HFF-Myc (cell line): ENCODE results near the gene MED8.
A peak's percentile ranks its signal among the peaks of the same experiment; 100 is the strongest.

Experiments used
- DNase-seq: peaks from one replicate; pipeline ENCODE4 v3.0.0-alpha.2; 2011; ENCODE audit warnings: low read depth; ENCODE audit errors: extremely low read depth
- H3K4me3 ChIP-seq: replicated peaks from 2 replicates; pipeline ENCODE4 v1.5.1; 2011; ENCODE audit warnings: low read depth, mild to moderate bottlenecking, control low read depth, low read length
- TF ChIP-seq, protein P1 (sequence below): IDR thresholded peaks from 2 replicates; pipeline ENCODE4 v1.5.1; 2012; ENCODE audit warnings: mild to moderate bottlenecking, low read depth, low read length, control low read depth; ENCODE audit errors: missing control alignments

MED8 gene

DNA sequence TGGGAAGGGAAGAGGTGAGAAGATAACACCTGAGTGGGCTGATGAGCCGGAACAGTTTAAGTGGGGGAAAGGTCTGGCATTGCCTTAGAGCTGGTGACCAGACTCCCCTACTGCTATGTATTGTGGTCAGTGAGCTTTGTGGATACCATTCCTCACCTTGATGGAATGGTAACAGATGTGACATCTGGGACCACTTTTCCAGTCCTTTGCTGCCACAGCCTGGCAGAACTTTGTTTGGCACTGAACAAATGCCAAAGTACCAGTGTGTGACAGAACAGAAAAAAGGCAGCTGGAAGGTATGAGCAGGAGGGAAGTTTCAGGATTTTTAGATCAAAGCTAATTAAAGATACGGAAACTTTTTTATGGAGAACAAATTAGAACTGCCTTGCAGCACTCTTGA lies 6.2 kb downstream of the MED8 start:
- H3K4me3 ChIP-seq: no peak overlapping the region
- TF ChIP-seq, protein P1, sequence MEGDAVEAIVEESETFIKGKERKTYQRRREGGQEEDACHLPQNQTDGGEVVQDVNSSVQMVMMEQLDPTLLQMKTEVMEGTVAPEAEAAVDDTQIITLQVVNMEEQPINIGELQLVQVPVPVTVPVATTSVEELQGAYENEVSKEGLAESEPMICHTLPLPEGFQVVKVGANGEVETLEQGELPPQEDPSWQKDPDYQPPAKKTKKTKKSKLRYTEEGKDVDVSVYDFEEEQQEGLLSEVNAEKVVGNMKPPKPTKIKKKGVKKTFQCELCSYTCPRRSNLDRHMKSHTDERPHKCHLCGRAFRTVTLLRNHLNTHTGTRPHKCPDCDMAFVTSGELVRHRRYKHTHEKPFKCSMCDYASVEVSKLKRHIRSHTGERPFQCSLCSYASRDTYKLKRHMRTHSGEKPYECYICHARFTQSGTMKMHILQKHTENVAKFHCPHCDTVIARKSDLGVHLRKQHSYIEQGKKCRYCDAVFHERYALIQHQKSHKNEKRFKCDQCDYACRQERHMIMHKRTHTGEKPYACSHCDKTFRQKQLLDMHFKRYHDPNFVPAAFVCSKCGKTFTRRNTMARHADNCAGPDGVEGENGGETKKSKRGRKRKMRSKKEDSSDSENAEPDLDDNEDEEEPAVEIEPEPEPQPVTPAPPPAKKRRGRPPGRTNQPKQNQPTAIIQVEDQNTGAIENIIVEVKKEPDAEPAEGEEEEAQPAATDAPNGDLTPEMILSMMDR: peak; percentile 17
- no peak for DNase-seq

GRCh38 chr1:43382027-43382779 lies 7.4 kb downstream of the MED8 start:
- TF ChIP-seq, protein P1: no peak
- DNase-seq: no peak
- H3K4me3 ChIP-seq: no peak overlapping the region

GRCh38 chr1:43381612-43382011 lies 8.0 kb downstream of the MED8 start:
- H3K4me3 ChIP-seq: no peak overlapping the region
- DNase-seq: no peak
- TF ChIP-seq, protein P1: no peak

DNA sequence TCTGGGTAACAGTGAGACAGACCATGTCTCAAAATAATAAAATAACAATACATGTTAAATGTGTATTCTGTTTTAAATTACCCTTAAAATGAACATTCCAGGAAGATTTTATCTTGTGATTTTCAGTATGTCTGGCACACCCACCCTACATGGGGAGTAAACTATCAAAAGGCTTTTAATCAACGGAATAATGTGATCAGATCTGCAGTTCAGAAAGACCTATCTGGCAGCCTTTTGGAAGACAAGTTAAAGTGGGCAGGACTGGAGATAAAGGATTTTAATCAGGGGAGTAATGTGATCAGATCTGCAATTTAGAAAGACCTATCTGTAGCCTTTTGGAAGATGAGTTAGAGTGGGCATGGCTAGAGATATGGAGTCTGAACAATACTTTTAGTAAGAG lies 10.1 kb downstream of the MED8 start:
- TF ChIP-seq, protein P1: no peak
- no peak for DNase-seq
- no peak overlapping the region for H3K4me3 ChIP-seq

GRCh38 chr1:43377831-43378230 lies 11.8 kb downstream of the MED8 start:
- TF ChIP-seq, protein P1: no peak
- DNase-seq: no peak

DNA sequence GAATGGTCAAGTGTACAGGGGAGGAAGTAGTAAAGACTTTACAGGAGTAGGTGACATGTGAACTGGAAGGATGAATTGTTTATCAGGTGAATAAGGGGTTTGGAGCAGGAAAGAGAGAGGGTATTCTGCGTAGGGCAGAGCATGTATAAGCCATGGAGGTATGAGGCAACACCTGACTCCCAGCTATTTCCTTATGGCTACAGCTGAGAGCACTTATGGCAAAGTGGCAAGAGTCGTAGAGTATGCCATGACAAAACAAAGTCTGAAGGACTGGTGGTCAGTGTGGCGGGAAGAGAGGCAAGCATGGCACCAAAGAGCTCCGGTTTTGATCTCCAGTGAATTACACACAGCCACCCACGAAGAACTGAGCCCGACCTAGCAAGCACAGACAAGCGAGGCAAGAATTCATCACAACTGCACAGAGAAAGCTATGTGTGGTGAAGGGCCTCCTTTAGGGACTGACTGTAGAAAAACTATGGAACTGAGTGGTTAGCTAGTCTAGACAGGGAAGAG lies 12.8 kb downstream of the MED8 start:
- TF ChIP-seq, protein P1: no peak
- H3K4me3 ChIP-seq: no peak overlapping the region
- no peak for DNase-seq

More at GRCh38 chr1:43377831-43378230, 11.8 kb downstream of the MED8 start:
- H3K4me3 ChIP-seq: no peak overlapping the region
